GDM1 (cell line): Measurements from ENCODE around the gene PRR20A.
"Not testable (repeated sequence)": the region's sequence is repeated elsewhere in the genome, so short reads cannot be mapped to it uniquely, and the experiment has no call there.

Experiments used
- DNase-seq: peaks from one replicate; lab custom pipeline; 2025; lab: John Stamatoyannopoulos, UW

PRR20A gene

DNA sequence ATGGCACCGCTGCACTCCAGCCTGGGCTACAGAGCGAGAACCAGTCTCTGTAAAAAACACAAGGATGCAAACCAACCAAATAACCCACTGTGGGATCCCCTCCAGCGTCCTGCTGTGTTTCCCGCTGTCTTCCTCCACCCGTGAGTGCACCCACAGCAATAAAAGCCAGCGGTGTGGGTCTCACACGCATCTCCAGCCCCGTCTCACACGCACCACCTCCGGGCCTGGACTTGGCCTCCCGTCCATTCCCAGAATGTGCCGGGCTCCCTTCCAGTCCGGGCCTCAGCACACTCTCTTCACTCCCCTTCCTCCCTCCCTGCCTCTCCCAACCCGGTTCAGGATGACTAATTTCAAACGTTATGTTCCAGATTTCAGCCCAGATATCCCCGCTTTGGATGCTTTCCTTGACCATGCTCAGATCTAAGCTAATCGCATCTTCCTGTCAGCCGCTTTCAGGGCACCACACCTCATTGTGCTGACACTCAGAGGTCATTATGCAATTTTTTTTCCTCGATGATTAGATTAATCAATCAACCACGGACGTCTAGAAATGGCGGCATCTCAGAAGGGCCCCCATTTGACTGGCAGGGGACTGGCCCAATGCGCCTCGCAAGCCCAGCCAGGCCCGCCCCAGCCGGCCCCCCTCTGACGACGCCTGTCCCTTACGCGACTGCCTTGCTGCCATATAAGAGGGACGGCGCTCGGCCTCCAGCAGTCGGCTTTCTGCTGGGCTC is at the start of gene PRR20A:
TSS of gene PRR20A (plus strand) at position 684 of the 734 bp plus-strand sequence. CDS start 387 bp downstream, outside the sequence.
- not testable (repeated sequence) for DNase-seq

DNA sequence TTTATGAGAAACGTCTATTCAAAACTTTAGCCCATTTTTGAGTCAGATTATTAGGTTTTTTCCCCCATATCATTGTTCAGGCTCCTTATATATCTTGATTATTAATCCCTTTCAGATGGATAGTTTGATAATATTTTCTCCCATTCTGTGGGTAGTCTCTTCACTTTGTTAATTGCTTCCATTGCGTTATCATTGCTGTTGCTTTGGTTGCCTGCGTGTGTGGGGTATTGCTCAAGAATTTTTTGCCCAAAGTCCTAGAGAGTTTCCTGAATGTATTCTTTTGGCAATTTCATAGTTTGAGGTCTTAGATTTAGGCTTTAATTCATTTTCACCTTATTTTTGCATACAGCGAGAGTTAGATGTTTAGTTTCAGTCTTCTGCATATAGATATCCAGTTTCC is 25.8 kb upstream of the PRR20A start:
- no peak for DNase-seq

DNA sequence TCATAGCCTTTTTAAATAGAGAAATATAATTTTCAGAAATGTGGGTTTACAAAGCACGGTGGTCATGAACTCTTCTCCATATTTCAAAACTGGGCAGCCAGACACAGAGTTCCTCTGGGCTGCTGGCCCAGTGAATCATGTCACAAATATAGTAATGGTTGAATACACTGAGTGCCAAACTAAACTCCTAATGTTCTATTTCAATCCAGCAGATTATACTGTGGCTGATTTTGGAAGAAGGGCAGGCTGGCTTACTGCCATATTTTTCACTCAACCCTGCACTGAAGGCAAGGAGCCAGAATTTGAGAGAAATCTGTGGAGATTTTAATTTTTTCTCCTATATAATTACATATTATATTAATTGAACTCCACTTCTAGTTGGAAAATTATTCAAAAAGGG is 17.0 kb upstream of the PRR20A start:
- DNase-seq = no peak

DNA sequence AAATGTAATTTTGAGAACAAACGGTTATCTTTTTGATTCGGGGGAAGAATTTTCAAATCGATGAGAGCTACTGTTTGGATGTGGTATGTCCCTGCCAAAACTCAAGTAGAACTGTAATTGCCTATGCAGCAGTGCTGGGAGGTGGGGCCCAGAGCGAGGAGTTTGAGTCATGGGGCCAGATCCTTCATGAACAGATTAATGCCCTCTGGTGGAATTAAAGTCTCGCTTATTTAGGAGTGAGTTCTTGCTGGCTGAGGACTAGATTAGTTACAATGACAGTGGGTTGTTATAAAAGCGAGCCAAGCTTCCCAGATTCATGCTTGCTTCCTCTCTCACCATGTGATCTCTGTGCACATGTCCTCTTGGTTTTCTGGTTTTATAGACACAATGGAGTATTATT is 11.8 kb upstream of the PRR20A start:
- DNase-seq = no peak

DNA sequence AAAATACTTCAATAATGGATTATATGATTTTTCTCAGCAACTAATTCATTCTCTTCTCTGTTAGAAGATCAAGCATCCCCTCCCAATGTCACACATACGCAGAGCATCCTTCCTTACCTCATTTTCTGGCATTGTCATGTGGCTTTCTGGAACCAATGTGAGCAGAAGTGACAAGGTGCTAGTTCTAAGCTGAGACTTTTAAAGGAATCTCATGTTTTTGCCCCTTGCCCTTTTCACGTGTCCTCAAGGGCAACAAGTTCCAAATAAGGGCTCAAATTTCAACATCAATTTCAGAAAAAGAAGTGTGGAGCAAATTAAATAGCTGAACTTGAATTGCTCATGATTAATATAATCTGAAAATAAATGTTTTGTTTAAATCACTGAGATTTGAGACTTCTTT is 4.6 kb upstream of the PRR20A start:
- no peak for DNase-seq

DNA sequence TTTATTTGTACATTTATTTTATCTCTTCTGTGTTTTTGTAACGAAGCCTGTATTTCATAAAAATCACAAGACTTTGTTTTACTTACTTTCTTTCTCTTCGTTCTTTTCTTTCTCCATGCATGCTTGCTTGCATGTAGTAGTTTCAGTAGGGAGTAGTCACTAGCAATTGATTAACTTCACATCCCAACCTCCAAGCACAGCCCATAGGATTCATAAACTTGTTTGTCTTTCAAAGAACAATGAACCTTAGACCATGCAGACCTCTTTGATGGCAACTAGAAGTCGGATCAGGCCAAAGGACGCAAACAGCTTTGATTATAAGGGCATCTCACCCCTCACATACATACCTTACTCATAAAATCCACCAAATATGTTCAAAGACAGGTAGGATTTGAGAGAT is 3.1 kb upstream of the PRR20A start:
- no peak for DNase-seq

DNA sequence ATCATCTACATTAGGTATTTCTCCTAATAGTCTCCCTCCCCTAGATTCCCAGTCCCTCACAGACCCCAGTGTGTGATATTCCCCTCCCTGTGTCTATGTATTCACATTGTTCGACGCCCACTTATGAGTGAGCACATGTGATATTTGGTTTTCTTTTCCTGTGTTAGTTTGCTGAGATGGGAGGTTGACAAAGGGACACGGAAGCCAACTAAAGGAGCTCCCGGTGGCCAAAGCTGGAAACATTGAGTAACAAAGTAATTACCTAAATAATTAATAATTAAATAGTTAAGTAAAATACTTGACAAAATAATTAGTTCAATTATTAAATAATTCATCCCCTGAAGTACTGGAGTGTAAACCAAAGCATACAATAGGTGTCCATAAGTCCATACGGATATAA is 1.7 kb upstream of the PRR20A start:
- no peak for DNase-seq

DNA sequence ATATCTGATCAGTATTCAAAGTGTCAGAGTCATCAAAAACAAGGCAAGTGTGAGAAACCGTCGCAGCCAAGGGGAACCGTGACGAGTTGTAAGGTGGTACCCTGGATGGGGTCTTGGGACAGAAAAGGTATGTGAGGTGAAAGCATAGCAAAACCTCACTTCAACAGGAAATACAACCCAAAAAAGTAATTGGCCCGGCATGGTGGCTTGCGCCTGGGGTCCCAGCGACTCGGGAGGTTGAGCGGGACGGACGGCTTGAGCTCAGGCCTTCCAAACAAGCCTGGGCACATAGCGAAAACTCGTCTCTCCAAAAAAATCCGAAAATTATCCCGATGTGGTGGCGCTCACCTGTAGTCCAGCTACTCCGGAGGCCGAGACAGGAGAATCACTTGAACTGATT is 937 bp upstream of the PRR20A start:
- DNase-seq = not testable (repeated sequence)

DNA sequence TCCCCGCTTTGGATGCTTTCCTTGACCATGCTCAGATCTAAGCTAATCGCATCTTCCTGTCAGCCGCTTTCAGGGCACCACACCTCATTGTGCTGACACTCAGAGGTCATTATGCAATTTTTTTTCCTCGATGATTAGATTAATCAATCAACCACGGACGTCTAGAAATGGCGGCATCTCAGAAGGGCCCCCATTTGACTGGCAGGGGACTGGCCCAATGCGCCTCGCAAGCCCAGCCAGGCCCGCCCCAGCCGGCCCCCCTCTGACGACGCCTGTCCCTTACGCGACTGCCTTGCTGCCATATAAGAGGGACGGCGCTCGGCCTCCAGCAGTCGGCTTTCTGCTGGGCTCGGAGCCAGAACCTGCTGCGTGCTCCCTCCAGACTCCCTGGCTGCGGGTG is 6.5 kb downstream of the PRR20A start, which contains the start of gene PRR20B:
TSS of gene PRR20B (plus strand) at position 301 of the 400 bp plus-strand sequence. CDS start 387 bp downstream, outside the sequence.
- not testable (repeated sequence) for DNase-seq

DNA sequence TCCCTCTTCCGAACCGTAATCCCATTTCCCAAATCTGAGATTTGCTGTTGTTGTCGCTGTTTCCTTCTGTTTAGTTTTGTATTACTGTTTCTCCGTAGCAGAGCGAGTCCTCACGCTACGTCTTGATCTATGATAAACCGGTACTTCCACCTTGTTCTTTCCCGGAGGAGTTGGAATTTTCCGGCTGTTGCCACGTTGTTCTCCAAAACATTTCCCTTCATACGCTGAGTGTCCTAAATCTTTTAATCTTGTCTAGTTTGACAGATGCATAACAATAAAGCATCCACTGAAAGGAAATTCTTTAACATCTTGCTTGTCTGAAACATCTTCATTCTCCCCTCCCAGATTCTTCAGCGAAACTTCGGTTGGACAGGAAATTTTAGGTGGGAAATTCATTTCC is 7.4 kb downstream of the PRR20A start:
- not testable (repeated sequence) for DNase-seq

DNA sequence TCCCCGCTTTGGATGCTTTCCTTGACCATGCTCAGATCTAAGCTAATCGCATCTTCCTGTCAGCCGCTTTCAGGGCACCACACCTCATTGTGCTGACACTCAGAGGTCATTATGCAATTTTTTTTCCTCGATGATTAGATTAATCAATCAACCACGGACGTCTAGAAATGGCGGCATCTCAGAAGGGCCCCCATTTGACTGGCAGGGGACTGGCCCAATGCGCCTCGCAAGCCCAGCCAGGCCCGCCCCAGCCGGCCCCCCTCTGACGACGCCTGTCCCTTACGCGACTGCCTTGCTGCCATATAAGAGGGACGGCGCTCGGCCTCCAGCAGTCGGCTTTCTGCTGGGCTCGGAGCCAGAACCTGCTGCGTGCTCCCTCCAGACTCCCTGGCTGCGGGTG is 13.0 kb downstream of the PRR20A start, which contains the start of gene PRR20C:
TSS of gene PRR20C (plus strand) at position 301 of the 400 bp plus-strand sequence. CDS start 387 bp downstream, outside the sequence.
- not testable (repeated sequence) for DNase-seq

DNA sequence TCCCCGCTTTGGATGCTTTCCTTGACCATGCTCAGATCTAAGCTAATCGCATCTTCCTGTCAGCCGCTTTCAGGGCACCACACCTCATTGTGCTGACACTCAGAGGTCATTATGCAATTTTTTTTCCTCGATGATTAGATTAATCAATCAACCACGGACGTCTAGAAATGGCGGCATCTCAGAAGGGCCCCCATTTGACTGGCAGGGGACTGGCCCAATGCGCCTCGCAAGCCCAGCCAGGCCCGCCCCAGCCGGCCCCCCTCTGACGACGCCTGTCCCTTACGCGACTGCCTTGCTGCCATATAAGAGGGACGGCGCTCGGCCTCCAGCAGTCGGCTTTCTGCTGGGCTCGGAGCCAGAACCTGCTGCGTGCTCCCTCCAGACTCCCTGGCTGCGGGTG is 19.6 kb downstream of the PRR20A start, which contains the start of gene PRR20D:
TSS of gene PRR20D (plus strand) at position 301 of the 400 bp plus-strand sequence. CDS start 387 bp downstream, outside the sequence.
- DNase-seq = not testable (repeated sequence)

DNA sequence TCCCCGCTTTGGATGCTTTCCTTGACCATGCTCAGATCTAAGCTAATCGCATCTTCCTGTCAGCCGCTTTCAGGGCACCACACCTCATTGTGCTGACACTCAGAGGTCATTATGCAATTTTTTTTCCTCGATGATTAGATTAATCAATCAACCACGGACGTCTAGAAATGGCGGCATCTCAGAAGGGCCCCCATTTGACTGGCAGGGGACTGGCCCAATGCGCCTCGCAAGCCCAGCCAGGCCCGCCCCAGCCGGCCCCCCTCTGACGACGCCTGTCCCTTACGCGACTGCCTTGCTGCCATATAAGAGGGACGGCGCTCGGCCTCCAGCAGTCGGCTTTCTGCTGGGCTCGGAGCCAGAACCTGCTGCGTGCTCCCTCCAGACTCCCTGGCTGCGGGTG is 26.2 kb downstream of the PRR20A start, which contains the start of gene PRR20E:
TSS of gene PRR20E (plus strand) at position 301 of the 400 bp plus-strand sequence. CDS start 387 bp downstream, outside the sequence.
- DNase-seq = not testable (repeated sequence)

DNA sequence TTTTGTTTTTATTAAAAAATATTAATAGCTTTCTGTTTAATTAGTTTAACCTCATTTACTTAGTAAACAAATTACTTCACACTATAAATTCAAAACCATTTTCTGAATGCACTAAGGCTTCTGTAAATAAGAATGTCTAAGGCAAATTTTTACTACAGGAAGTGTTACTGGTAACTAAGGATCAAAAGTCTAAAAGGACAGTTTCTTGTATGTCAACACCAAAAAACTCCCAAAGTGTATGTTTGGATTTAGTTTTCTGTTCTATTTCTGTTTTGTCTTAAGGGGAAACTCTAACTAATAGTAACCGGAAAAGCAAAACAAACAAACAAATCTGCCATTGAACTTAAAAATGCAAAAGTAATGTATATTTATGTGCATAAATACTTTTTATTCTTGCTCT is 50.9 kb downstream of the PRR20A start:
- no peak for DNase-seq
